Motor neuron (in vitro differentiated cells): ENCODE data around the gene CIC. TPM values are rescaled to one million over a fixed set of nuclear protein-coding genes. Genes with fewer than 3 reads are reported as not detected.

Source experiments
- ATAC-seq, 8 experiments: fragments of 200-7000 bp; cut with Tn5 transposase; replicated peaks in 6 of 8; 2 replicates each; pipeline ENCODE4 v1.8.0; 2021; ENCODE audit warnings: mild to moderate bottlenecking in 8 of 8, moderate library complexity in 8 of 8
- H3K27ac ChIP-seq, 2 donors: fragments of 250-450 bp; sonication (Bioruptor Pico); 2 replicates each; pipeline ENCODE4 v1.9.0; 2021; ENCODE audit warnings: antibody characterized with exemption in 2 of 2, mild to moderate bottlenecking in 2 of 2, moderate library complexity in 1 of 2
- H3K4me1 ChIP-seq, 2 donors: fragments of 250-450 bp; sonication (Bioruptor Pico); replicated peaks in 1 of 2; 2 replicates each; pipeline ENCODE4 v1.6.1; 2021; ENCODE audit warnings: antibody characterized with exemption in 2 of 2, mild to moderate bottlenecking in 2 of 2, moderate library complexity in 1 of 2
- H3K4me3 ChIP-seq, 5 donors: fragments of 250-450 bp; sonication (Bioruptor Pico); 2 replicates each; pipeline ENCODE4 v1.9.0; 2021; ENCODE audit warnings: antibody characterized with exemption in 5 of 5, mild to moderate bottlenecking in 5 of 5, moderate library complexity in 4 of 5
- WGBS, 10 experiments: fragments of 450-650 bp; shearing (Covaris generic); methylation state at CpG; one replicate each; pipeline ENCODE4 v1.0.0; 2022; 5-methylcytosine and 5-hydroxymethylcytosine counted together
- in situ Hi-C, 9 experiments: fragments of 400-800 bp; cut with MboI; loops; one replicate each; pipeline ENCODE4 v1.15.0; 2021; ENCODE audit warnings: low sequenced_read_pairs in 9 of 9, low pct_unique_long_range_greater_than_20kb in 2 of 9; ENCODE audit not compliant: unreplicated experiment in 9 of 9
- total RNA-seq, 8 experiments: library from RNA; unstranded; fragments of 300-600 nt; gene quantifications; 2 replicates each; pipeline versions ENCODE4 v1.2.3 to v1.2.4, GENCODE V29; 2022

CIC gene
- total RNA-seq, 8 experiments from 2014 or later: 15.8 to 59.1 (median 27.9) TPM

DNA sequence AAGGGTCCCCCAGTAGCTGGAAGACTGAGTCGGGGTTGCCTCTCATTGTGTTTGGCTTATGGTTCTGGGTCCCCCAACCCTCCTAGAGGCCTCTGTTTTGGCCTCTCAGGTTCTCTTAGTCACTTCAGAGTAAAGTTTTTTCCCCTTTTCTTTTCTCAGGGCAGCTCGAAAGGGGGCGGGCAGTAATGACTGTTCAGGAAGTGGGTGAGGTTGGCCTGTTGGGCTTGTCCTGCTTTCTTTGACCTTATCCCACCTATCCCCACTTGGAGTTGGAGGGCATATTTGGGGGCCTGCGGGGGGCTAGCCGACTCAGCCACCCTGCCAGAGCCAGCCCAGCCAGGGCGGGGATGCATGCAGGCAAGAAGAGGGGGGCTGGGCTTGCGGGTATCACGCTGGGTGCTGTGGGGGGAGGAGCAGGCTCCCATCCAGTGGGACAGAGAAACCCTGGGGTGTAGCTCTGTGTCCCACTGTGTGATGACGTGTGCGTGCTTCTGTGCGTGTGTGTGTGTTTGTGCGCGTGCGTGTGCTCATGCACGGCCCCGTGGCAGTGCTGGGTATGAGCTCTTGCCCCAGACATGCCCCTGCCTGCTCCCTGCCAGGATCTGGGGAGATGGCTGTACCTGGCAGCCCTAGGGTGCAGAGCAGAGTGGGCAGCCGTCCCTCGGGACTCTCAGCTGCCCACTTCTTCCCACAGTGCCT is 1.4 kb downstream of the CIC start:
- 0 to 90% (median 75%) methylated on average over 1 to 3 of the region's 18 CpGs; no CpG with 5 or more reads in 6 of the 10 experiments for WGBS, 10 experiments
- peak overlapping the region in 1 of 2 donors; percentile 66 for H3K27ac ChIP-seq
- peaks cover 9 to 14% of the 10 kb centered on the region in 2 donors for H3K4me1 ChIP-seq
- H3K4me3 ChIP-seq: peak overlapping the region; percentile 40 to 81 (median 46)
- in situ Hi-C loops: no loop called here
- ATAC-seq: peak in 2 of 8 experiments; percentile 3 to 4

DNA sequence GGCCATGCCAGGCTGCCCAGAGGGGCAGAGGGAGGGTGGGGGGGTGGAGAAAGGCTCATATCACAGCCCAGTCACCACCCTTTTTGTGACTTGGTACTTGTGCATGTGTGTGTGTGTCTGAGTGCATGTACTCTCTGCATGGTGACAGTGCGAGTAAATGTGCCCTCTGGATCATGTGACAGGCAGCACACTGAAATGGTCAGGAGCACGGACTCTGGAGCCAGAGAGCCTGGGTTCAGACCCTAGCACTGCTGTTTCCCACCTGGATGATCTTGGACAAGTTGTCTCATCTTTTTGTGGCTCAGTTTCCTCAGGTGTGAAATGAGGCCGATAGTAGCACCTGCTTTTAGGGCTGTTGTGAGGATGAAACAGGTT is 2.0 kb downstream of the CIC start:
- ATAC-seq: no peak
- in situ Hi-C loops: no loop called here
- no peak overlapping the region for H3K27ac ChIP-seq
- 17 to 100% (median 71%) methylated on average over 1 to 2 of the region's 3 CpGs; no CpG with 5 or more reads in 5 of the 10 experiments for WGBS, 10 experiments
- H3K4me1 ChIP-seq: peaks cover 9 to 14% of the 10 kb centered on the region in 2 donors
- peak overlapping the region in 1 of 5 donors; percentile 43 for H3K4me3 ChIP-seq

DNA sequence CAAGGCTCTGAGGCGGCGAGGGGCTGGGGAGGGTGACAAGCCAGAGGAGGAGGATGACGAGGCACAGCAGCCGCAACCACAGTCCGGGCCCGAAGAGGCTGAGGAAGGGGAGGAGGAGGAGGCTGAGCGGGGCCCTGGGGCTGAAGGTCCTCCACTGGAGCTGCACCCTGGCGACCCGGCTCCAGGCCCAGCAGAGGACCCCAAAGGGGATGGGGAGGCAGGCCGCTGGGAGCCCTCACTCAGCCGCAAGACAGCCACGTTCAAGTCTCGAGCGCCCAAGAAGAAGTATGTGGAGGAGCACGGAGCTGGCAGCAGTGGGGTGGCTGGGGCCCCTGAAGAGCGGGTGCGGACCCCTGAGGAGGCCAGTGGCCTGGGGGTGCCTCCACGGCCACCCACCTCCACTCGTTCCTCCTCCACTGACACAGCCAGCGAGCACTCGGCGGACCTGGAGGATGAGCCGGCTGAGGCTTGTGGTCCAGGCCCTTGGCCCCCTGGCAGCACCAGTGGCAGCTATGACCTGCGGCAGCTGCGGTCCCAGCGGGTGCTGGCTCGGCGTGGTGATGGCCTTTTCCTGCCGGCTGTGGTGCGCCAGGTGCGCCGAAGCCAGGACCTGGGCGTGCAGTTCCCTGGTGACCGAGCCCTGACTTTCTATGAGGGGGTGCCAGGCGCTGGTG is 2.9 kb downstream of the CIC start:
- 83 to 100% (median 90%) methylated on average over 3 to 15 of the region's 35 CpGs; no CpG with 5 or more reads in 6 of the 10 experiments for WGBS, 10 experiments
- Histone ChIP-seq H3K4me1 (peaks cover 9 to 14% of the 10 kb centered on the region in 2 donors), H3K4me3 (no peak overlapping the region), H3K27ac (no peak overlapping the region)
- no peak for ATAC-seq
- in situ Hi-C loops: no loop called here

DNA sequence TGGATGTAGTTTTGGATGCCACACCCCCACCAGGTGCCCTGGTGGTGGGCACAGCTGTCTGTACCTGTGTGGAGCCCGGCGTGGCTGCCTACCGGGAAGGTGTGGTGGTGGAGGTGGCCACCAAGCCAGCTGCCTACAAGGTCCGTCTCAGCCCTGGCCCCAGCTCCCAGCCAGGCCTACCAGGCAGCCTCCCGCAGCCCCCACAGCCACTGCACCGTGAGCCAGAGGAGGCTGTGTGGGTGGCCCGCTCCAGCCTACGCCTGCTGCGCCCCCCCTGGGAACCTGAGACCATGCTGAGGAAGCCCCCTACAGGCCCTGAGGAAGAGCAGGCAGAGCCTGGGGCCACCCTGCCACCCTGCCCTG is 3.5 kb downstream of the CIC start:
- WGBS, 10 experiments: 60 to 94% methylated on average over 1 to 7 of the region's 9 CpGs; no CpG with 5 or more reads in 8 of the 10 experiments
- in situ Hi-C loops: no loop called here
- no peak for ATAC-seq
- peaks cover 13 to 15% of the 10 kb centered on the region in 2 donors for H3K4me1 ChIP-seq
- no peak overlapping the region for H3K4me3 ChIP-seq
- no peak overlapping the region for H3K27ac ChIP-seq

DNA sequence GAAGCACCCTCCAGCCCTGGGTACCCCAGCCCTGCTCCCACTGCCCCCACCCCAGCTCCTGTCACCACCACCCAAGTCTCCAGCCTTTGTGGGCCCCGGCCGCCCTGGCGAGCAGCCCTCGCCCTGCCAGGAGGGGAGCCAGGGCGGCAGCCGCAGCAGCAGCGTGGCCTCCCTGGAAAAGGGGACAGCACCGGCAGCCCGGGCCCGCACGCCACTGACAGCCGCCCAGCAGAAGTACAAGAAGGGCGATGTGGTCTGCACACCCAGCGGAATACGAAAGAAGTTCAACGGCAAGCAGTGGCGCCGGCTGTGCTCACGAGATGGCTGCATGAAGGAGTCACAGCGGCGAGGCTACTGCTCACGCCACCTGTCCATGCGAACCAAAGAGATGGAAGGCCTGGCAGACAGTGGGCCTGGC is 3.9 kb downstream of the CIC start:
- in situ Hi-C loops: no loop called here
- Histone ChIP-seq H3K4me1 (peaks cover 18% of the 10 kb centered on the region in 2 donors), H3K27ac (no peak overlapping the region), H3K4me3 (no peak overlapping the region)
- ATAC-seq: no peak
- WGBS, 10 experiments: 81 to 100% (median 93%) methylated on average over 1 to 15 of the region's 23 CpGs; no CpG with 5 or more reads in 5 of the 10 experiments

DNA sequence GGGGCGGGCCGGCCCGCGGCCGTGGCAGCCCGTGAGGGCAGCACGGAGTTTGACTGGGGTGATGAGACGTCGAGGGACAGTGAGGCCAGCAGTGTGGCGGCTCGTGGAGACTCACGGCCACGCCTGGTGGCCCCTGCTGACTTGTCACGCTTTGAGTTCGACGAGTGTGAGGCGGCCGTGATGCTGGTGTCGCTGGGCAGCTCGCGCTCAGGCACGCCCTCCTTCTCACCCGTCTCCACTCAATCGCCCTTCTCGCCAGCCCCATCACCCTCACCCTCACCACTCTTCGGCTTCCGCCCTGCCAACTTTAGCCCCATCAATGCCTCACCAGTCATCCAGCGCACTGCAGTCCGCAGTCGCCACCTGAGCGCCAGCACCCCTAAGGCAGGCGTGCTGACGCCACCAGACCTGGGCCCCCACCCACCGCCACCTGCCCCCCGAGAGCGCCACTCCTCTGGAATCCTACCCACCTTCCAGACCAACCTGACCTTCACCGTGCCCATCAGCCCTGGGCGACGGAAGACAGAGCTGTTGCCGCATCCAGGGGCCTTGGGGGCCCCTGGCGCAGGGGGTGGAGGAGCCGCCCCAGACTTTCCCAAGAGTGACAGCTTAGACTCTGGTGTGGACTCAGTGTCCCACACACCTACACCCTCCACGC is 4.5 kb downstream of the CIC start:
- Histone ChIP-seq H3K27ac (no peak overlapping the region), H3K4me3 (no peak overlapping the region), H3K4me1 (peaks cover 19 to 21% of the 10 kb centered on the region in 2 donors)
- 80 to 95% (median 89%) methylated on average over 1 to 9 of the region's 43 CpGs; no CpG with 5 or more reads in 6 of the 10 experiments for WGBS, 10 experiments
- ATAC-seq: no peak
- in situ Hi-C loops: no loop called here

DNA sequence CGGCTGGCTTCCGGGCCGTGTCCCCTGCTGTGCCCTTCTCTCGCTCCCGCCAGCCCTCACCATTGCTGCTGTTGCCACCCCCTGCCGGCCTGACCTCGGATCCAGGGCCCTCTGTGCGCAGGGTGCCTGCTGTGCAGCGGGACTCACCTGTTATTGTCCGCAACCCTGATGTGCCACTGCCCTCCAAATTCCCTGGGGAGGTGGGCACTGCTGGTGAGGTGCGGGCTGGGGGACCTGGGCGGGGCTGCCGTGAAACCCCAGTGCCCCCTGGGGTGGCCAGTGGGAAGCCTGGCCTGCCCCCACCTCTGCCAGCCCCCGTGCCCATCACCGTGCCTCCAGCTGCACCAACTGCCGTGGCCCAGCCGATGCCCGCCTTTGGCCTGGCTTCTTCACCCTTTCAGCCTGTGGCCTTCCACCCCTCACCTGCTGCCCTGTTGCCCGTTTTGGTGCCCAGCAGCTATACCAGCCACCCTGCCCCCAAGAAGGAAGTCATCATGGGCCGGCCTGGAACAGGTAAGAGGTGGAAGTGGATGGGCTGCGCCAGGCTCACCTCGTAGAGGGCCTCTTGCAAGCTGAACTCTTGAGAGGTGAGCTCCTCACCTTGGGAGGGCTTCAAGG is 5.1 kb downstream of the CIC start:
- H3K4me3 ChIP-seq: no peak overlapping the region
- 88% methylated on average over 3 of the region's 22 CpGs; no CpG with 5 or more reads in 9 of the 10 experiments for WGBS, 10 experiments
- no peak overlapping the region for H3K27ac ChIP-seq
- no peak for ATAC-seq
- H3K4me1 ChIP-seq: peaks cover 25 to 26% of the 10 kb centered on the region in 2 donors
- in situ Hi-C loops: no loop called here

DNA sequence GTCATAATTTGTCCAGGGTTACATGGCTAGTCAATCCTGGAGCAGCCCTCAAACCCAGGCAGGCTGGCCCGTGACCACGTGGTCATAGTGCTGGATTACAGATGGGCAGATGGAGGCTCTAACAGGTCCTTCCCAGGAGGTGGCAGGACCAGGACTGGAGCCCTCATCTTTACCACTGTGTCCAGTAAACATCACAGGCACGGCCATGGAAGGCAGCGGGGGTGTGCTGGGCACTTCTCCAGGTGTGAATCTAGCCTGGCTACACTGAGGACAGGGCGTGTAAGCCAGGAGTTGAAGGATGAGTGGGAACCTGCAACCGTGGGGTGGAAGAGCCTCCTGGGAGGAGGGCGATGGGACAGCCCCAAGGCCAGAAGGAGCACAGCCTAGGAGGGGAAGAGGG is 6.1 kb downstream of the CIC start:
- WGBS, 10 experiments: 54 to 100% (median 76%) methylated on average over 1 to 3 of the region's 7 CpGs; no CpG with 5 or more reads in 4 of the 10 experiments
- no peak overlapping the region for H3K27ac ChIP-seq
- in situ Hi-C loops: no loop called here
- no peak for ATAC-seq
- peaks cover 27 to 28% of the 10 kb centered on the region in 2 donors for H3K4me1 ChIP-seq
- H3K4me3 ChIP-seq: no peak overlapping the region

DNA sequence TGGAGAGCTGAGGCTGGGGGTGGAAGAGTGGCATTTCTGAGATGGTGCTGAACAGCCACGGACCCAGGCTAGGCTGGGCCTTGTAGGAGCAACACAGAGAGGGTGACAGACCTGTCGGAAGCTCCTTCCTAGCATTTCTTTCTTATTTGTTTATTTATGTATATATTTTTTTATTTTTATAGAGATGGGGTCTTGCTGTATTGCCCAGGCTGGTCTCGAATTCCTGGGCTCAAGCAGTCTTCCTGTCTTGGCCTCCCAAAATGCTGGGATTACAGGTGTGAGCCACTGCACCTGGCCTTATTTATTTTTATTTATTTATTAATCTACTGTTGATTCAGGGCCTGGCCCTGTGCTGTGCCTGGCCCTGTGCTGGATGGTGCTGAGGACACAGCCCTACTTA is 6.5 kb downstream of the CIC start:
- in situ Hi-C loops: no loop called here
- Histone ChIP-seq H3K4me1 (peaks cover 23% of the 10 kb centered on the region in 2 donors), H3K4me3 (no peak overlapping the region), H3K27ac (no peak overlapping the region)
- WGBS, 10 experiments: 67 to 100% (median 89%) methylated on average over 1 to 2 of the region's 3 CpGs; no CpG with 5 or more reads in 4 of the 10 experiments
- ATAC-seq: no peak

DNA sequence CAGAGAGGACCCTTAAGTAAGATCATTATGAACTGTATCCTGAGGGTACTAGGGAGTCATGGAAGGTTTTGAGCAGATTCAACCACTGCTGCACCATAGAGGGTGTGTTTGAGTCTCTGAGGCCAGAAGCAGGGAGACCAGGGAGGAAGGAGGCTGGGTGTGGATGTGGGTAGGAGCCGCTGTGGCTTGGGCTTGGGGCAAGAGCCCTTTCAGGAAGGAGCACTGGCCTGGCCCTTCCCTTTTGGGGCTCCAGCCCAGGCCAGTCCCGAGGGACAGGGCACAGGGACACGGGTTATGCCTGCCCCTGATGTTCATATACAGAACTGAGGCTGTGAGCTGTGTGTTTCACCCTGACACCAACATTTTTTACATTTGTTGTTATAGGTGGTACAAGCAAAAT is 7.2 kb downstream of the CIC start:
- no peak for ATAC-seq
- Histone ChIP-seq H3K27ac (no peak overlapping the region), H3K4me1 (peaks cover 21% of the 10 kb centered on the region in 2 donors), H3K4me3 (no peak overlapping the region)
- 40 to 100% (median 100%) methylated on average over 1 to 3 of the region's 3 CpGs; no CpG with 5 or more reads in 5 of the 10 experiments for WGBS, 10 experiments
- in situ Hi-C loops: no loop called here

DNA sequence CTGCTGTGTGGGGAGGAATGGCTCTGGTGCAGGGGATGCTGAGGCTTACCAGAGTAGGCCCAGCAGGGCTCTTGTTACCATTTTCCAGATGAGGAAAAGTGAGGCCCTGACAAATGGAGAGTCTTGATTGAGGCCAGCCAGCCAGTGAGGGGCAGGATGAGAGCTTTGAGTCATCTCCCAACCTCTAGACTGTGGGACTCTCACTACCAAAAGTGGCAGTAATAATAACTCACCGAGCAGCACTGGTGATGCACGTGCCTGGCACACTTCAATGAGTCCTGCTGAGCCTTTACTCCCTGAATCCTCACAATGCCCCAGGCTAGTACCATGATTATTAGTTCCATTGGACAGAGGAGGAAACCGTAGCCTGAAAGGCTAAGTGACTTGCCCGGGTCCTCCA is 7.8 kb downstream of the CIC start:
- Histone ChIP-seq H3K4me3 (no peak overlapping the region), H3K4me1 (peaks cover 25 to 27% of the 10 kb centered on the region in 2 donors), H3K27ac (no peak overlapping the region)
- 85 to 94% methylated on average over 3 to 4 of the region's 4 CpGs; no CpG with 5 or more reads in 8 of the 10 experiments for WGBS, 10 experiments
- in situ Hi-C loops: no loop called here
- ATAC-seq: no peak

DNA sequence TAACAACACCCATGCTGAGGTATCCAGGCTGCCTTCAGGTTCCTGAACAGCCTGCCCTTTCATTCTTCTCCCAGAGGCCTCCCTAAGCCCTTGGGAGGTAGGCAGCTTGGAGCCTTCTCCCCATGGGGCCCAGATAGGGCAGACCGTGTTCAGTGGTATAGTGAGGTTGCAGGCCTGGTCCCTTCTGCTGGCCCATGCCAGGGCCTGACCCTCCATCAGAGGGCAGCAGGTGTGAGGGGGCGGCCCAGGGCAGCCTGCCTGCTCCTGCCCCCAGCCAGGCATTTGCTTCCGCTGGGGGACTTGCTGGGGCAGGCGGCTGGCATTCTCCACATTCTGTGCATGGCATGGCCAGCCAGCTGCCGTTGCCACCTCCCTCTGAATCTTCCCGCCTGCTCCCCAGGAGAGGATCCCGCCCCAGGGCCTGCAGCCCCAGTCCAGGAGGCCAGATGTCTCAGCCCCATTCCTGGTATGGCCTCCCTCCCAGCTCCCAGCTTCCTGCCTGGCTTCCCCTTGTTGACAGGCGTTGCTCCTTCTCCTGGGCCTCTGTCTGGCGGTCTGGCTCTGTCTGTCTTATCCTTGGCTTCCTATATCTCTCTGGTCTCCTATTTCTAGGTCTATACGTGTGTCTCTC is 8.9 kb downstream of the CIC start:
- no peak overlapping the region for H3K4me3 ChIP-seq
- peaks cover 36 to 38% of the 10 kb centered on the region in 2 donors for H3K4me1 ChIP-seq
- peak in 3 of 8 experiments; percentile 0 to 2 (median 2) for ATAC-seq
- H3K27ac ChIP-seq: peak overlapping the region in 1 of 2 donors; percentile 27
- in situ Hi-C loops: no loop called here
- 0 to 92% (median 78%) methylated on average over 1 to 6 of the region's 10 CpGs; no CpG with 5 or more reads in 4 of the 10 experiments for WGBS, 10 experiments
